B cell (primary cell): ENCODE data around the gene ADM2. TPM values are rescaled to one million over a fixed set of nuclear protein-coding genes. Genes with fewer than 3 reads are reported as not detected.
A peak's percentile ranks its signal among the peaks of the same experiment; 100 is the strongest.

Experiments used
- ATAC-seq: fragments of 200-7000 bp; cut with Tn5 transposase; one replicate; pipeline ENCODE4 v1.10.0; 2021; ENCODE audit warnings: low read depth, mild to moderate bottlenecking, moderate number of reproducible peaks, moderate library complexity
- CTCF ChIA-PET: fragments of 350-600 bp; sonication (Branson Sonifier 250); formaldehyde crosslinking; loops from one replicate; lab custom pipeline; 2021; ENCODE audit warnings: antibody characterized with exemption, inconsistent platforms; lab: Charles Lee
- POLR2A ChIA-PET: fragments of 350-600 bp; sonication (Branson Sonifier 250); formaldehyde crosslinking; loops from one replicate; lab custom pipeline; 2021; ENCODE audit warnings: antibody characterized with exemption; lab: Charles Lee
- DNase-seq: peaks from one replicate; pipeline ENCODE4 v3.0.0; 2013
- H2AFZ ChIP-seq: 2 replicates; pipeline ENCODE4 v1.6.1; 2012; ENCODE audit warnings: mild to moderate bottlenecking, low read depth, low read length; ENCODE audit not compliant: insufficient read depth, poor library complexity, severe bottlenecking
- H3K27ac ChIP-seq, 2 donors: 1 replicate in 1 of 2; 2 replicates in 1 of 2; pipeline ENCODE4 v1.5.1; 2012 to 2013; ENCODE audit warnings: low read length in 2 of 2, mild to moderate bottlenecking in 2 of 2, moderate library complexity in 1 of 2
- H3K27me3 ChIP-seq, 4 experiments: fragments of 200-600 bp in 1 of 4; sonication (generic) in 1 of 4; replicated peaks in 1 of 4; 1 replicate in 2 of 4; 2 replicates in 2 of 4; pipeline versions ENCODE4 v1.6.1 to v1.7.0; 2013 to 2016; ENCODE audit warnings: low read length in 3 of 4, mild to moderate bottlenecking in 2 of 4, mixed read lengths in 1 of 4, moderate library complexity in 1 of 4; ENCODE audit not compliant: insufficient read depth in 4 of 4, control insufficient read depth in 3 of 4; ENCODE audit errors: control extremely low read depth in 1 of 4
- H3K36me3 ChIP-seq, 2 experiments: replicated peaks in 1 of 2; 1 replicate in 1 of 2; 2 replicates in 1 of 2; pipeline versions ENCODE4 v1.6.1 to v1.7.1; 2013; ENCODE audit warnings: low read length in 1 of 2; ENCODE audit not compliant: insufficient read depth in 2 of 2, control insufficient read depth in 1 of 2; ENCODE audit errors: control extremely low read depth in 1 of 2, extremely low read depth in 1 of 2
- H3K4me1 ChIP-seq, 2 donors: fragments of 200-600 bp in 1 of 2; sonication (generic) in 1 of 2; 1 replicate in 1 of 2; 2 replicates in 1 of 2; pipeline versions ENCODE4 v1.5.1 to v1.6.1; 2013 to 2017; ENCODE audit warnings: low read length in 2 of 2; ENCODE audit not compliant: control insufficient read depth in 2 of 2, insufficient read depth in 2 of 2
- H3K4me2 ChIP-seq: replicated peaks from 2 replicates; pipeline ENCODE3; 2012; ENCODE audit warnings: mild to moderate bottlenecking, low read depth, low read length; ENCODE audit not compliant: poor library complexity, severe bottlenecking
- H3K4me3 ChIP-seq, 5 experiments: fragments of 200-600 bp in 1 of 5; sonication (generic) in 1 of 5; 1 replicate in 3 of 5; 2 replicates in 2 of 5; pipeline versions ENCODE4 v1.5.1 to v1.7.0; 2011 to 2016; ENCODE audit warnings: low read length in 4 of 5, mild to moderate bottlenecking in 4 of 5, low read depth in 2 of 5, control low read depth in 1 of 5, moderate library complexity in 1 of 5; ENCODE audit not compliant: insufficient read depth in 1 of 5; ENCODE audit errors: control extremely low read depth in 1 of 5, extremely low read depth in 1 of 5
- H3K79me2 ChIP-seq: fragments of 200-600 bp; sonication (generic); one replicate; pipeline ENCODE4 v1.6.0; 2016; ENCODE audit warnings: low read length; ENCODE audit not compliant: control insufficient read depth, insufficient read depth
- H3K9ac ChIP-seq: fragments of 200-600 bp; sonication (generic); 2 replicates; pipeline ENCODE4 v1.6.1; 2017; ENCODE audit warnings: mild to moderate bottlenecking, low read length, moderate library complexity
- H3K9me3 ChIP-seq, 3 donors: one replicate each; pipeline versions ENCODE4 v1.6.1 to v1.7.1; 2013; ENCODE audit warnings: low read length in 2 of 3; ENCODE audit not compliant: control insufficient read depth in 2 of 3, insufficient read depth in 1 of 3; ENCODE audit errors: control extremely low read depth in 1 of 3
- H4K20me1 ChIP-seq: 2 replicates; pipeline ENCODE4 v1.6.0; 2012; ENCODE audit warnings: mild to moderate bottlenecking, low read length; ENCODE audit not compliant: insufficient read depth, control insufficient read depth, poor library complexity, severe bottlenecking
- H3K27ac Mint-ChIP-seq: one replicate; pipeline ENCODE4 v1.8.0; 2021; ENCODE audit warnings: mixed read lengths
- H3K27me3 Mint-ChIP-seq: one replicate; pipeline ENCODE4 v1.8.0; 2021; ENCODE audit warnings: mixed read lengths
- H3K4me1 Mint-ChIP-seq: one replicate; pipeline ENCODE4 v1.8.0; 2021; ENCODE audit warnings: mixed read lengths
- H3K4me3 Mint-ChIP-seq: one replicate; pipeline ENCODE4 v1.8.0; 2021; ENCODE audit warnings: mixed read lengths
- H3K9me3 Mint-ChIP-seq: one replicate; pipeline ENCODE4 v1.8.0; 2022; ENCODE audit warnings: mixed read lengths; ENCODE audit not compliant: insufficient read depth
- EZH2 ChIP-seq: IDR thresholded peaks from 2 replicates; pipeline ENCODE4 v1.6.1; 2012; ENCODE audit warnings: borderline replicate concordance, low read depth, mild to moderate bottlenecking, moderate library complexity, low read length; ENCODE audit not compliant: insufficient read depth, poor library complexity, severe bottlenecking
- WGBS: methylation state at CpG from one replicate; pipeline ENCODE4 v1.1.5; 2013; ENCODE audit warnings: missing lambda C conversion rate; ENCODE audit not compliant: insufficient coverage; 5-methylcytosine and 5-hydroxymethylcytosine counted together
- intact Hi-C: fragments of 100-400 bp; cut with micrococcal nuclease; formaldehyde crosslinking; loops from one replicate; pipeline ENCODE4 v1.10.0; 2022
- polyA minus RNA-seq: library from RNA; depleted of rRNA, polyadenylated mRNA; stranded (reverse); fragments of >200 nt; gene quantifications from 2 replicates; pipeline ENCODE4 v1.2.3, GENCODE V29; 2012
- polyA plus RNA-seq: library from polyadenylated mRNA; depleted of rRNA; stranded (reverse); fragments of >200 nt; gene quantifications from 2 replicates; pipeline ENCODE4 v1.2.3, GENCODE V29; 2012
- total RNA-seq, 2 donors: library from RNA; stranded (reverse); fragments of 120-200 nt in 1 of 2; gene quantifications; 1 replicate in 1 of 2; 2 replicates in 1 of 2; pipeline versions ENCODE4 v1.2.3 to v1.2.4, GENCODE V29; 2013 to 2022
- TF ChIP-seq, protein P1 (sequence below): fragments of 200-600 bp; IDR thresholded peaks from one replicate; pipeline ENCODE4 v1.8.0; 2022; ENCODE audit warnings: antibody characterized with exemption, mild to moderate bottlenecking

Gene ADM2, protein sequence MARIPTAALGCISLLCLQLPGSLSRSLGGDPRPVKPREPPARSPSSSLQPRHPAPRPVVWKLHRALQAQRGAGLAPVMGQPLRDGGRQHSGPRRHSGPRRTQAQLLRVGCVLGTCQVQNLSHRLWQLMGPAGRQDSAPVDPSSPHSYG
- total RNA-seq = 2.6 and 3.7 TPM in 2 replicates
- 0.28 TPM for total RNA-seq (2013)
- 0.67 and 0.74 TPM in 2 replicates for polyA plus RNA-seq
- 0.34 and 1.1 TPM in 2 replicates for polyA minus RNA-seq

DNA sequence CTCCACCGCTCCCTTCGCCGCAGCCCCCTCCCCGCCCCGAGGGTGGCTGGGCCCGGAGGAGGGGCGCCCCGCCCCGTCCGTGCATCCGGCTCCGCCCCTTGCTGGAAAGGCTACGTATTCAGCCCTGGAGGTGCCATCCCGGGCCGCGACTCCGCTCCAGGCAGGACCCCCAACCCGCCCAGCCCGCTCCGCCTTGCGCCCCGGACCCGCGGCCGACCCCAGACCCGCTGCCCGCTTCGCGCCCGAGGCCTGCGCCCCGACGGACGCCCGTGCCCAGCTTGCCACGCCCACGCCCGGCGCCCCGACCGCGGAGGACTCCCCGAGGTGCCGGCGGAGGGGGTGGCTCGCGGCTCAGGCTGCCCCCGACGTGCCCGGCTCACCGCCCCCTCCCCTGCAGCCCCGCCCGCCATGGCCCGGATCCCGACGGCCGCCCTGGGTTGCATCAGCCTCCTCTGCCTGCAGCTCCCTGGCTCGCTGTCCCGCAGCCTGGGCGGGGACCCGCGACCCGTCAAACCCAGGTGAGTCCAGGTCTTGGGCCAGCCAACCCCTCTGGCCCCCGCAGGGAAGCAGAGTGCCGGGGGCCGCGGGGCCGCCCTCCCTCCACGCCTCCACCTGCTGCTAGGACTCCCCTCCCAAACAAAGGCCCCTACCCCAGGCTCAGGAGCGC lies at the start of gene ADM2:
Gene ADM2, plus strand, starts transcription at position 104 of the 667 bp plus-strand sequence. Its CDS starts 305 bp downstream, at position 409.
- H3K79me2 ChIP-seq = peaks cover 4% of the 10 kb centered on the region
- peaks cover 16 to 31% of the 10 kb centered on the region in 2 donors for H3K4me1 ChIP-seq
- H3K4me2 ChIP-seq = peak within 1 kb of the TSS; percentile 90
- Mint-ChIP-seq H3K4me3 (peak within 1 kb of the TSS; percentile 81), H3K27me3 (peaks cover 4% of the 10 kb centered on the region), H3K4me1 (peaks cover 25% of the 10 kb centered on the region), H3K9me3 (no peaks in the 10 kb centered on the region), H3K27ac (peak within 1 kb of the TSS; percentile 20)
- peaks cover 5% of the 10 kb centered on the region for H4K20me1 ChIP-seq
- intact Hi-C loops = loop anchor here (1.0 kb wide), 1 partner anchor 11 kb away; no protein-coding TSS in a partner anchor
- POLR2A ChIA-PET = interaction anchor here (0.8 kb wide), 1 partner anchor 12 kb away, joined by 3 read pairs; no protein-coding TSS in a partner anchor
- H3K36me3 ChIP-seq = no peaks in the 10 kb centered on the region
- DNase-seq (peak; percentile 66), ATAC-seq (peak; percentile 82)
- 2% methylated on average over 67 of the region's 70 CpGs for WGBS
- H3K27me3 ChIP-seq = peaks cover 0 to 26% (median 7%) of the 10 kb centered on the region in 4 experiments
- peak within 1 kb of the TSS in 4 of 5 experiments; percentile 24 to 62 (median 51) for H3K4me3 ChIP-seq
- peak within 1 kb of the TSS; percentile 61 for H3K9ac ChIP-seq
- H3K9me3 ChIP-seq = peaks cover 0 to 3% (median 0%) of the 10 kb centered on the region in 3 donors
- no peak within 1 kb of the TSS for H3K27ac ChIP-seq
- peak within 1 kb of the TSS; percentile 72 for H2AFZ ChIP-seq
- TF ChIP-seq, protein P1, sequence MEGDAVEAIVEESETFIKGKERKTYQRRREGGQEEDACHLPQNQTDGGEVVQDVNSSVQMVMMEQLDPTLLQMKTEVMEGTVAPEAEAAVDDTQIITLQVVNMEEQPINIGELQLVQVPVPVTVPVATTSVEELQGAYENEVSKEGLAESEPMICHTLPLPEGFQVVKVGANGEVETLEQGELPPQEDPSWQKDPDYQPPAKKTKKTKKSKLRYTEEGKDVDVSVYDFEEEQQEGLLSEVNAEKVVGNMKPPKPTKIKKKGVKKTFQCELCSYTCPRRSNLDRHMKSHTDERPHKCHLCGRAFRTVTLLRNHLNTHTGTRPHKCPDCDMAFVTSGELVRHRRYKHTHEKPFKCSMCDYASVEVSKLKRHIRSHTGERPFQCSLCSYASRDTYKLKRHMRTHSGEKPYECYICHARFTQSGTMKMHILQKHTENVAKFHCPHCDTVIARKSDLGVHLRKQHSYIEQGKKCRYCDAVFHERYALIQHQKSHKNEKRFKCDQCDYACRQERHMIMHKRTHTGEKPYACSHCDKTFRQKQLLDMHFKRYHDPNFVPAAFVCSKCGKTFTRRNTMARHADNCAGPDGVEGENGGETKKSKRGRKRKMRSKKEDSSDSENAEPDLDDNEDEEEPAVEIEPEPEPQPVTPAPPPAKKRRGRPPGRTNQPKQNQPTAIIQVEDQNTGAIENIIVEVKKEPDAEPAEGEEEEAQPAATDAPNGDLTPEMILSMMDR = no peak
- TF ChIP-seq EZH2 = no peak
- CTCF ChIA-PET = interaction anchor here (1.7 kb wide), 1 partner anchor 44 kb away, joined by 4 read pairs; the partner anchor contains the start of gene SCO2
